ENCODE data around the gene PSMA3. TPM values are rescaled to one million over a fixed set of nuclear protein-coding genes. Genes with fewer than 3 reads are reported as not detected.
A peak's percentile ranks its signal among the peaks of the same experiment; 100 is the strongest.

Gene PSMA3
- total and polyA plus RNA-seq, 2 of the 8 experiments (the other 6 are each of a cell fraction or from before 2014, with no cell fraction given): 285 to 507 TPM

- TF ChIP-seq HDAC2 (IDR thresholded peaks at IDR 0.05; ENCODE audit: borderline replicate concordance in 1 of 2, low read depth in 2 of 2, low read length in 2 of 2): peak; percentile 54 to 96; a peak in 3 of 4 replicates
- TF ChIP-seq SP2 (IDR thresholded peaks at IDR 0.05; ENCODE audit: low read length): no peak
- no peak for TF ChIP-seq CTBP2 (IDR thresholded peaks at IDR 0.05; ENCODE audit: borderline replicate concordance, insufficient read depth, insufficient read length, low read length)
- peak; percentile 82 for TF ChIP-seq KDM4A (IDR thresholded peaks at IDR 0.05; ENCODE audit: low read depth, low read length, severe bottlenecking)
- TF ChIP-seq SAP30 (IDR thresholded peaks at IDR 0.05; ENCODE audit: insufficient read depth, insufficient replicate concordance, low read length): peak; percentile 90
- TF ChIP-seq, protein P1, sequence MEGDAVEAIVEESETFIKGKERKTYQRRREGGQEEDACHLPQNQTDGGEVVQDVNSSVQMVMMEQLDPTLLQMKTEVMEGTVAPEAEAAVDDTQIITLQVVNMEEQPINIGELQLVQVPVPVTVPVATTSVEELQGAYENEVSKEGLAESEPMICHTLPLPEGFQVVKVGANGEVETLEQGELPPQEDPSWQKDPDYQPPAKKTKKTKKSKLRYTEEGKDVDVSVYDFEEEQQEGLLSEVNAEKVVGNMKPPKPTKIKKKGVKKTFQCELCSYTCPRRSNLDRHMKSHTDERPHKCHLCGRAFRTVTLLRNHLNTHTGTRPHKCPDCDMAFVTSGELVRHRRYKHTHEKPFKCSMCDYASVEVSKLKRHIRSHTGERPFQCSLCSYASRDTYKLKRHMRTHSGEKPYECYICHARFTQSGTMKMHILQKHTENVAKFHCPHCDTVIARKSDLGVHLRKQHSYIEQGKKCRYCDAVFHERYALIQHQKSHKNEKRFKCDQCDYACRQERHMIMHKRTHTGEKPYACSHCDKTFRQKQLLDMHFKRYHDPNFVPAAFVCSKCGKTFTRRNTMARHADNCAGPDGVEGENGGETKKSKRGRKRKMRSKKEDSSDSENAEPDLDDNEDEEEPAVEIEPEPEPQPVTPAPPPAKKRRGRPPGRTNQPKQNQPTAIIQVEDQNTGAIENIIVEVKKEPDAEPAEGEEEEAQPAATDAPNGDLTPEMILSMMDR (IDR thresholded peaks at IDR 0.05; ENCODE audit: control extremely low read depth in 1 of 3, insufficient read depth in 1 of 3, low read depth in 1 of 3, low read length in 3 of 3): no peak
- no peak for TF ChIP-seq SP1 (IDR thresholded peaks at IDR 0.05; ENCODE audit: low read depth, low read length)
- peak; percentile 62 to 94; a peak in 2 of 4 replicates for TF ChIP-seq SIN3A (conservative IDR thresholded peaks at IDR 0.05 in 1 of 2, IDR thresholded peaks at IDR 0.05 in 1 of 2; ENCODE audit: low read depth in 1 of 2, low read length in 2 of 2)
- TF ChIP-seq BCL11A (IDR thresholded peaks at IDR 0.05; ENCODE audit: low read depth in 2 of 2, low read length in 2 of 2): no peak
- TF ChIP-seq KDM1A (IDR thresholded peaks at IDR 0.05; ENCODE audit: borderline replicate concordance, low read length): no peak
- no peak for TF ChIP-seq CEBPB (IDR thresholded peaks at IDR 0.05; ENCODE audit: low read depth, low read length)
- peak; percentile 86; the same call in 1 of the 2 replicates for TF ChIP-seq RBBP5 (IDR thresholded peaks at IDR 0.05; ENCODE audit: borderline replicate concordance, low read depth, low read length)
- no peak for TF ChIP-seq GTF2F1 (IDR thresholded peaks at IDR 0.05; ENCODE audit: borderline replicate concordance, low read depth, low read length)
- TF ChIP-seq EGR1 (IDR thresholded peaks at IDR 0.05; ENCODE audit: borderline replicate concordance, low read depth, low read length): no peak
- no peak for TF ChIP-seq RXRA (IDR thresholded peaks at IDR 0.05; ENCODE audit: insufficient read depth, low read depth, low read length)
- no peak for TF ChIP-seq SP4 (IDR thresholded peaks at IDR 0.05; ENCODE audit: low read length)
- no peak for TF ChIP-seq ATF3 (IDR thresholded peaks at IDR 0.05; ENCODE audit: insufficient read depth, low read depth, low read length)
- TF ChIP-seq BRCA1 (IDR thresholded peaks at IDR 0.05; ENCODE audit: low read depth, low read length): no peak
- TF ChIP-seq GABPA (IDR thresholded peaks at IDR 0.05; ENCODE audit: borderline replicate concordance, insufficient read depth, low read length): no peak
Measured at GRCh38 chr14:58298477-58299400, 54.1 kb downstream of the PSMA3 start, which contains the start of gene ARID4A (continued).
